ENCODE results near the gene IQGAP1. TPM values are rescaled to one million over a fixed set of nuclear protein-coding genes. Genes with fewer than 3 reads are reported as not detected.

Gene IQGAP1
- total RNA-seq, 1 experiment from 2014 or later, result 72.4 TPM

DNA sequence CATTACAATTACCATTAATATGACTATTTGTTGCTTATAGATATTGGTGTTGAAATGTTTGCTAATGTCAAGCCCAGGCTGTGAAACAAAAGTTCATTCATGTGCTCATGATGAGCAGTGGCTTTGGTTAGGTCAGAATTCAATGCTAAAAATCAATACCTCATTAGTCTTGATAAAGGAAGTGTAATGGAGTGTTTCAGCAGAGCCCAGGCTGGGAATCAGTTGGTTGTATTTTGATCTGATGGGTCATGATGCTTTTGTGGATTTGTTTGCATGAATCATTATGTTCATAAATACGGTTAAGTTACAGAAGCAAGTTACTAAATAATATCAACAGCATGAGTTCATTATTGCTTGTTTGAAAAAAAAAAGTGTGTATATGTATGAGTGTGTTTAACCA is 49.5 kb upstream of the IQGAP1 start:
- no peak overlapping the region for H3K4me2 ChIP-seq (ENCODE audit: insufficient read depth, insufficient read length, low read length)
- H3K4me1 Mint-ChIP-seq, result peaks cover 0 to 4% of the 10 kb centered on the region in 2 experiments; a peak in 1 of 4 replicates
- H3K56ac ChIP-seq (ENCODE audit: insufficient read length, low read depth, low read length), result no peak overlapping the region
- H3T11ph ChIP-seq (ENCODE audit: low read length), result no peak overlapping the region
- no peaks in the 10 kb centered on the region for H3K27me3 Mint-ChIP-seq (ENCODE audit: low read depth)
- no peak overlapping the region for H3K23ac ChIP-seq (ENCODE audit: insufficient read length, low read depth, low read length)
- H3K4me3 Mint-ChIP-seq, result no peak overlapping the region
- no CpG with 5 or more reads among the region's 1 CpG for WGBS (ENCODE audit: extremely low coverage, insufficient read length, low lambda C conversion rate)
- H2BK120ac ChIP-seq (ENCODE audit: low read depth, low read length, poor library complexity, severe bottlenecking), result no peak overlapping the region
- H3K9ac ChIP-seq (ENCODE audit: extremely low read depth, insufficient read length, low read length), result no peak overlapping the region
- H4K91ac ChIP-seq (ENCODE audit: insufficient read length, low read depth, low read length), result no peak overlapping the region
- H3K27me3 ChIP-seq (ENCODE audit: insufficient read depth, low read length), result no peaks in the 10 kb centered on the region
- no peaks in the 10 kb centered on the region for H4K20me1 ChIP-seq (ENCODE audit: control insufficient read depth, insufficient read depth, insufficient read length)
- no peaks in the 10 kb centered on the region for H3K9me3 Mint-ChIP-seq
- H2BK20ac ChIP-seq (ENCODE audit: low read depth, low read length, poor library complexity, severe bottlenecking), result no peak overlapping the region
- H3K18ac ChIP-seq (ENCODE audit: insufficient read length, low read depth, low read length), result no peak overlapping the region
- no peaks in the 10 kb centered on the region for H3K4me1 ChIP-seq (ENCODE audit: insufficient read depth, low read length)
- H3K9me3 ChIP-seq (ENCODE audit: control insufficient read depth, low read depth, low read length), result no peaks in the 10 kb centered on the region
- H3K27ac Mint-ChIP-seq, result no peak overlapping the region
- H3K4ac ChIP-seq (ENCODE audit: low read depth, low read length), result no peak overlapping the region
- no peak overlapping the region for H2AFZ ChIP-seq (ENCODE audit: low read length)
- no peak overlapping the region for H2BK15ac ChIP-seq (ENCODE audit: low read depth, low read length)
- H4K5ac ChIP-seq (ENCODE audit: insufficient read length, low read depth, low read length), result no peak overlapping the region
- TF ChIP-seq CTCF (conservative IDR thresholded peaks at IDR 0.05), result no peak
- H4K8ac ChIP-seq (replicated peaks; ENCODE audit: insufficient read length, low read depth, low read length), result no peak overlapping the region
- H2BK5ac ChIP-seq (ENCODE audit: insufficient read length, low read length), result no peak overlapping the region
- DNase-seq, result no peak
- no peaks in the 10 kb centered on the region for H3K79me2 ChIP-seq (ENCODE audit: insufficient read depth, low read length)
- H3K14ac ChIP-seq (ENCODE audit: insufficient read depth, low read length), result no peak overlapping the region
- H3K23me2 ChIP-seq (ENCODE audit: insufficient read length, low read depth, low read length, poor library complexity, severe bottlenecking), result no peaks in the 10 kb centered on the region
- no peak overlapping the region for H2BK12ac ChIP-seq (ENCODE audit: insufficient read length, low read depth, low read length)
- no peak overlapping the region for H3K27ac ChIP-seq (ENCODE audit: insufficient read length, low read depth, low read length)
- no peaks in the 10 kb centered on the region for H3K79me1 ChIP-seq (ENCODE audit: insufficient read depth, low read depth, low read length, poor library complexity, severe bottlenecking)
- H3K36me3 Mint-ChIP-seq (ENCODE audit: insufficient read depth in 1 of 3, low read depth in 3 of 3), result no peaks in the 10 kb centered on the region
- H2AK5ac ChIP-seq (ENCODE audit: insufficient read length, low read length), result no peak overlapping the region

Measured in H9 (cell line).